GM19238 (cell line): ENCODE results near the gene TMBIM1.
"Not testable (repeated sequence)": the region's sequence is repeated elsewhere in the genome, so short reads cannot be mapped to it uniquely, and the experiment has no call there.

Experiments
- DNase-seq: peaks from one replicate; pipeline ENCODE4 v3.0.0; 2011; ENCODE audit warnings: low spot score; ENCODE audit not compliant: insufficient read length

TMBIM1 gene

GRCh38 chr2:218291318-218292047, 820 bp downstream of the TMBIM1 start:
- DNase-seq = no peak

DNA sequence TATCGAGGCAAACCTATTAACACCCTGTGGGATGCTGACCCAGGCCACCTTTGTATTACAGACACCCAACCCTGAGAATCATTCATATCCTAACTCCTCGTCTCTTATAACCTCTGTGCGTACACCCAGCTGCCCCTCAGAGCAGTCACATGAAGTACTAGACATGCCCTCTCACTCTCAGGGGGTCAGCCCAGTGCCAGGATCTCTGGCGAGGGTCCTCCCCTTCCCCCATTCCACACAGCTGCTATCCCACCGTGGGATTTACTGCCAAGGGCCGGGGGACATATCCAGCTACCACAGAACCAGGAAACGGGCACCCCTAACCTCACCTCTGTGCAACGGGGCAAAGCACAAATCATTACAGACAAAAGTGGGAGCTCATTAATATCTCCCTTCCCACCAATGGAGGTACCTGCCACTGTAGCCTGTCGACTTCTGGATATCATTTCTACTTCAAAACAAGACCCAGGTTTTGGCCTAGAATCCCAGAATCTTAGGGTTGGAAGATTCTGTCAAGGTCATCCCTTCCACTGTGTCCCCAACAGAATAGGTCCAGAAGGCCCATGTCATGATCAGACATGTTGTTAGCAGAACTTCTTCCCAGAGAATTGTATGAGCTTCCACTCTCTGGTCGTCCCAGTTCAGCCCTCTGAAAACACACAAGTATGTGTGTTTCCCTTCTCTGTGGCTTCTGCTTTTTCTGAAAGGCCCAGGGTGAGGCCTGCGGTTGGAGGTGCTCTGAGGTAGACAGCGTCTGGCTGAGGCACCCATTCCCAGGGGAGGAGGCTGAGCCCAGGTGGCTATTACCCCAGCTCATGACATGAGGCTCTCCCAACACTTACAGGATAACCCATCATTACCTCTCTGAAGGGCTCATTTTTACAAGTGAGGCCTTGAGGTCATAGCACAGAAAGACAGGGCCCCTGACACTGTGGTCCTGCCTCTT, 1.7 kb downstream of the TMBIM1 start:
- DNase-seq = peak; percentile 79

GRCh38 chr2:218289639-218290315, 2.5 kb downstream of the TMBIM1 start:
- no peak for DNase-seq

DNA sequence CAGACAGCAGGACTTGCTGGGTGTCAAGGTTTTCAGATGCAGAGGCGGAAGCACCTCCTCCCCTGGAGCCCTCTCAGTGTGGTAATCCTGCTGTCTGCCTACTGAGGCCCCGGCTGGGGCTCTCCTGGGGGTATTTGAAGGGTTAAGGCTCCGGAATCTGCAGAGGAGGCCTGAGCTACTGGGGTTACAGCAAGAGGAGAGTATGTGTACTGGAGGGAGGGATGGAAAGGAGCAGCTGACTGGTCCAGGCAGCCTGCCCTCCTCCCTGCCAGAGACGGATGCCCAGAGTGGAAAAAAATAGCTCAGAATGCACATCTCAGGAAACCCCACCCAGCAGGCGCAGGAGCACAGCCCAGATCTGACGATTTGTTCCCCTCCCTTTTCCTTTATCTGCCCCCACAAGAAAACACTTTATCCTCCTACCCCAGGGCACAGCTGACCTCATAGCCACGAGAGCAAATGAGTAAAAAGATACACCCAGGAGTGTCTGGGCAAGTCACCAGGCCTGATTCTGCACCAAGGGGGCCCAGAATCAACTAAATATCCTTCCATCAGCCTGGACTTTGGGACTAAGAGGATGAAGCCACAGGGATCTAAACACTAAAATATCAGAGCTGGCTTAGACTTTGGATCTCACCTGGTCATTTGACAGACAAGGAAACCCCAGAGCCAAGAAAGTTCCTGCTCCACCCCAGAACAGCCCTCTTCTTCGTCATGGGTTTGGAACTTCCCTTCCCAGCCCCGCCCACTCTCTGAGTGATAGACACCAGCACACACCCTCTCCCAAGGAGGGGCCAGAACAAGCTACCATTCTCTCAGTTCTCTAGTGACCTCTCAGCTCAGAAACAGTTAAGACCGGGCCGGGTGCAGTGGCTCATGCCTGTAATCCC, 5.5 kb downstream of the TMBIM1 start:
- DNase-seq = peak; percentile 82

DNA sequence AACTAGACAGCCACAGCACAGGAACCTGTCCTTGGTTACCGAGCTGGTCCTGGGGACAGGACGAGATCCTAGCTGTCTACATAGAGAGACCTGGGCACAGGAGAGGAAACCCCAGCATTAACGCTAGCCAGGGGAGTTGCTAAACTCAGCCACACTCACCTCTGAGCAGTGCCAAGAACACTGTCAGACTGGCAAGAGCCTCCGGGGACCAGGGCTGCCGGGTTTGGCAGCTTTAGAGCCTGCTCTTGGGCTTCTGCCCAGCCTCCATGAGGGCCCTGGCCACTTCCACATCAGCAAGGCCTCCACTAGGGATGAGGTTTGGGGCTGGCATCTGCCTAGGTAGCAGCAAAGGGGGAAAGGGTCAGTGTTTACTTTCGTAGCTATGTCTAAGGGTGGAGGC, 6.7 kb downstream of the TMBIM1 start:
- no peak for DNase-seq

DNA sequence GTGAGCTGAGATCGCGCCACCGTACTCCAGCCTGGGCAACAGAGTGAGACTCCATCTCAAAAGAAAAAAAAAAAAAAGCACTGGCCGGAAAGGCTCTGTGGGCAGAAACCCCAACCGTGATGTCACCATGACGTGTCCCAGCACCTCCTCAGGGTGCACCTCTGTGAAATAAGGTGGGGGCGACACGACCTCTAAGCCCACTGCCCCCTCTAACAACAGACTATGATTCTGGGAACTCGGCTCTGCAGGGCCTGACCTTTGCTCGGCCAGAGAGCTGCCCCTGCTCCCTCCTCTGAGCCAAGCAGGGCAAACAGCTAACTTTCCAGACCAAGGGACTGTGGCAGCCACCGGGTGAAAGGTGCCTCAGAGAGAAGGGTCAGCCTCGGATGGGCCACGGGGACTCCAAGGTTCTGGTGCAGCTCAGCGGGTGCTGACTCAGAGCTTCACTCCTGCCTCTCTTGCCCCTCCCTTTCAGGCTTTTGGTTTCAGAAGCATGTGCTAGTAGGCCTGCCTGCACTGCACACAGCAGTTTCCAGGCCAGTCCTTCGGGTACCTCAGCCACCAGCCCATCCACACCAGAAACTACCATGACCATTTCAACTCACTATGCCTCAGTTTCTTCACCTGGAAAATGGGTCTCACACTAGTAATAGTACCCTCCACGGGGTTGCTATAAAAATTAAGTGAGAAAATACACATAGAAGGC, 8.0 kb downstream of the TMBIM1 start:
- peak; percentile 74 for DNase-seq

- no peak for DNase-seq
Observed at GRCh38 chr2:218282173-218282991, 9.9 kb downstream of the TMBIM1 start.

- no peak for DNase-seq
Observed at GRCh38 chr2:218281449-218281848, 10.9 kb downstream of the TMBIM1 start.

- no peak for DNase-seq
Observed at GRCh38 chr2:218280260-218280870, 11.9 kb downstream of the TMBIM1 start.

- no peak for DNase-seq
Observed at GRCh38 chr2:218278531-218279360, 13.6 kb downstream of the TMBIM1 start.

GRCh38 chr2:218277921-218278320, 14.4 kb downstream of the TMBIM1 start:
- DNase-seq = no peak

DNA sequence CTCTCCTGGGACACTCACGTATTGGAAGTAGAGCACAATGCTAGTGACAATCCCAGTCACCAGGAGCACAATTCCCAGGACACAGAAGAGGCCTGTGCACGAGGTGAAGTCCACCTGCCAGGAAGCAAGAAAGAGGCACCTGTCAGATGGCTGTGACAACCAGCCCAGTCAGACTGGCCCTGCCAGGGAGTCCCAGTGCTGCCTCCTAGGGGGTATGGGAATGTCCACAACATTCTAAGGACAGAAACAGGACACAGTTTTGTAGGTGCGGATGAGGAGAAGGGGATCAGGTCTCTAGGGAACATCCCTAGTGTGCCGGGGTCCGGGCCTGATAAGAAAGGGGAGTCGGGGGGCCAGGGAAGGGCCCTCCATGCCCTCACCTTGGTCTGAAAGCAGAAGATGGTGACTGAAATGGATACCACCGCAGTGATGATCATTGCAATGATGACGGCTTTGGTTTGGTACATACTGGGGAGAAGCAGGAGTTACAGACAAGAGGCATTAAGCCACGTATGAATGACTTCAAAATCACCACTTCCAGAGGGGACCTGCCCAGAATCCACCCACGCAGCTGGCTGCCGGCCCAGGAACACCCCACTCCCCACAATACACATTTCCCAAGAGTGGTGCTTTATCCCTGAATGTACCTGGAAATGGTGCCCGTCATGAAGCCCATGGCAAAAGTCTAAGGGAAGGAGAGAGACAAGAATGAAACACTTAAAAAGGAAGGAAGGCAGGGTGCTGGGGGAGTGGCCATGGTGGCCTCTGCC, 15.1 kb downstream of the TMBIM1 start:
- no peak for DNase-seq

DNA sequence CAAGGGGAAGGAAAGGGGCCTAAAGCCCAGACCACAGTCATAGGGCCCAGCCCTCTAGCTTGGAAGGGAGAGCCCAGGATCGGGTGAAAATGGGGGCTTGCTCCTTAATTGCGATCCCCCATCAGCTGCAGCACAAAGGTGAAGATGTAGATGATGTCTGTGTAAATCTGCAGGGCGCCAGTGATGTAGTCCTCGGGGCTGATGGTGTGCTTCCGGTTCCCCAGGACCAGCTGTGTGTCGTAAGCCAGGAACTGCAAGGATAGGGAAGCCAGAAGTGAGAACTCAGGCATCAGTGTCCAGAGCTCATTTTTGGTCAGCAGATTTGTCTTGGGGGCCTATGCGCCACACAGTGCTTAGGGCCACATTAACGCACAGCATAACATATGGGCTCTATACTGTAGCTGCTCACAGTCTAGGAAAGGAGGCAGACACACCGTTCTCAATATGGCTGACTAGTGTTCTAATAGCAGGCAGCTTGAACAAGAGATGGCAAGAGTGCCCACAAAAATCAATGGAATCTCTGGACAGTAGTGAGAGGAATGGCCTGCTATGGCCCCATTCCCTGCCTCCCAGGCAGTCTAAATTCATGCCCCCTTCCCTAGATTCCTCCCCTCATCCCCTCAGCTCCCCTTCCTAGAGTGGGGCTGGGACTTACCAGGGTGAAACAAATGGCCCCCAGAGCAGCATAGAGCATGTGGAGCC, 16.8 kb downstream of the TMBIM1 start:
- no peak for DNase-seq

DNA sequence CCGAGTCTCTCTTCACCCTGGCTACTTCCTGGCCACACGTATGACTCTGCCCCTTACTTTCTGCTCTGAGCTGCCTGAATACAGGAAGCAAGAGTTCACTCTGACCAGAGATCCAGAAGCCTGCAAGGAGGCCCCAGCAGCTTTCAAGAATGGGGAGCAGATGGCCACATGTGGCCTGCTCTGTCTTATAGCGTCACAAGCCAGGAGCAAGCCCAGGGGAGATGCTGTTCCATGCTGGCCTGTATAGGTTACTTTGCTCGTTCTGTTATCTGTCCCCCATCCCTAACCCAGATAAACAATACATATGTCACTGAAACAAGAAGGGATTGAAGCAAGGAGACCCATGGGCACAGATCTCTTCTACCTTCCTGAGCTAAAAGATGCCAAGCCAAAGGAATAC, 17.7 kb downstream of the TMBIM1 start:
- DNase-seq = no peak

GRCh38 chr2:218273908-218274249, 18.4 kb downstream of the TMBIM1 start:
- no peak for DNase-seq

DNA sequence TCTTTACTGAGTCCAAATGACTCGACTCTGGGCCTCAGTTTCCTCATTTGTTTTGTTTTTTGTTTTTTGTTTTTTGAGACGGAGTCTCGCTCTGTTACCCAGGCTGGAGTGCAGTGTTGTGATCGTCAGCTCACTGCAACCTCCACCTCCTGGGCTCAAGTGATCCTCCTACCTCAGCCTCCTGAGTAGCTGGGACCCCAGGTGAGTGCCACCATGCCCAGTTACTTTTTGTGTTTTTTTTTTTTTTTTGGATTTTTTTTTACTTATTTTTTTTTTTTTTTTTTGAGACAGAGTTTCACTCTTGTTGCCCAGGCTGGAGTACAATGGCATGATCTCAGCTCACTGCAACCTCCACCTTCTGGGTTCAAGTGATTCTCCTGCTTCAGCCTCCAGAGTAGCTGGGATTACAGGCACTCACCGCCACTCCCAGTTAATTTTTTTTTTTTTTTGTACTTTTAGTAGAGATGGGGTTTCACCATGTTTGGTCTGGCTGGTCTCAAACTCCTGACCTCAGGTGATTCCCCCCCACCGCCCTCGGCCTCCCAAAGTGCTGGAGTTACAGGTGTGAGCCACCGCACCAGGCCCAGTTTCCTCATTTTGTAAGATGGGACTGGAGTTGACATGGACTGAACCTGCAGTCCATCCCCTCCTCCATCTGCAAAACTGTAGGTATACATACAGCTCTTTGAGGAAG, 18.9 kb downstream of the TMBIM1 start:
- DNase-seq = not testable (repeated sequence)
